A204.1 (cell line): ENCODE data around the gene LAD1.

Experiments
- FAIRE-seq: peaks from 2 replicates; lab custom pipeline; 2012; peaks lifted over from hg19 to GRCh38; lab: Jason Lieb, UNC

The LAD1 gene, protein sequence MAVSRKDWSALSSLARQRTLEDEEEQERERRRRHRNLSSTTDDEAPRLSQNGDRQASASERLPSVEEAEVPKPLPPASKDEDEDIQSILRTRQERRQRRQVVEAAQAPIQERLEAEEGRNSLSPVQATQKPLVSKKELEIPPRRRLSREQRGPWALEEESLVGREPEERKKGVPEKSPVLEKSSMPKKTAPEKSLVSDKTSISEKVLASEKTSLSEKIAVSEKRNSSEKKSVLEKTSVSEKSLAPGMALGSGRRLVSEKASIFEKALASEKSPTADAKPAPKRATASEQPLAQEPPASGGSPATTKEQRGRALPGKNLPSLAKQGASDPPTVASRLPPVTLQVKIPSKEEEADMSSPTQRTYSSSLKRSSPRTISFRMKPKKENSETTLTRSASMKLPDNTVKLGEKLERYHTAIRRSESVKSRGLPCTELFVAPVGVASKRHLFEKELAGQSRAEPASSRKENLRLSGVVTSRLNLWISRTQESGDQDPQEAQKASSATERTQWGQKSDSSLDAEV

DNA sequence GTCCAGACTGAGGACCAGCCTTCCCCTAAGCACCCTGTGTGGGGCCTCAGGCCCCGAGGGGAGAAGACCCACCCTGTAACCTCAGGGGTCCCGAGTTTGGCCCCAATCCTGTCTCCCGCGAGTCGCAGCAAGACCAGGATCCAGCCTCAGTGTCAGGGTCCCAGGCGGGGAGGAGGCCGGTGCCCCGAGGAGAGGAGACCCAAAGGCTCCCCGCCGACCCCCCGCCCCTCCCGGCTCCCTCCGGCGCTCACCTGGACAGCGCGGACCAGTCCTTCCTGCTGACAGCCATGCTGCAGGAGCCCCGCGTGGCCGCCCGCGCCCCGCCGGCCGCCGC is at the start of gene LAD1:
TSS of gene LAD1 (minus strand) at position 307 of the 334 bp plus-strand sequence. CDS start at position 289, 18 bp downstream.
- FAIRE-seq = no peak

DNA sequence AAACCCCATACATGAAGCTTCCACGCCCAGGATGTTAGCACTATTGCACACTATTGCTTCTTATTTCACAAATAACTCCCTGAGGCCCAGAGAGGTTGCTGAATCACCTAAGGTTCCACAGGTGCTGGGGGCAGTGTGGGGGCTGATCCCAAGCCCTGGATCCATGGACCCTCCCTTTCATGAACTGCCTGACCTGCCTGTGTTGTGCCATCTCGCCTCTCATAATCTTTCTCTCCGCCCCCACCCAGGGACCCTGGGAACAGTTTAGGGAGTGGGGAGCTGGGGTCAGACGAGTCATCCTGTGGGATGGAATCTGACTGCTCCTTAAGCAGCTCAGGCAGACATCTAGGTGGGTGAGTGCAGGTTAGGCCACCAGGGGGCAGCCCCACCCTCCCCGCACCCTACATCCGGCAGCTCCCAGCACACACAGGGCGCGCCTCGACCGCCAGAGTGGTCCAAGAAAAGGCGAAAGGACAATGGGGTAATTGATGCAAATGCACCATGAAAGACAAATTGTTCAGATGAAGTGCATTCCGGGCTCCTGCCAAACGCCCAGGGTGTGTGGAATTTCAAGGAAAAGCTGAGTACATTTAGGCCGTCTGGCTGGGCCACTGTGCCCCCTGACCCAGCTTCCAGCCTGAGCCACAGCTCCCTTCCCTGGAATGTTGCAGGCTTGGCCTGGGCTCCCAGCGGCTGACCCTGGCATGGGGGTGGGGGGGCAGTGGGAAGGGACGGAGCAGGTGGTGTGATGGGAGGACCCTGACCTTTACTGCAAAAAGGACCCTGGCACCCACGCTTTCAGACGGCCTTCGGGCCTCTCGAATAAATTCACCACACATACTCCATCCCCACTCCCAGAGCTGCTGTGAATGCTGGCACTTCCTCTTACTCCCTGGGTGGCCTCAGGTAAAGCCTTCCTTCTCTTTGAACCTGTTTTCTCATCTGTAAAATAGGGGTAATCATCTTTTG is 49.1 kb upstream of the LAD1 start:
- no peak for FAIRE-seq

DNA sequence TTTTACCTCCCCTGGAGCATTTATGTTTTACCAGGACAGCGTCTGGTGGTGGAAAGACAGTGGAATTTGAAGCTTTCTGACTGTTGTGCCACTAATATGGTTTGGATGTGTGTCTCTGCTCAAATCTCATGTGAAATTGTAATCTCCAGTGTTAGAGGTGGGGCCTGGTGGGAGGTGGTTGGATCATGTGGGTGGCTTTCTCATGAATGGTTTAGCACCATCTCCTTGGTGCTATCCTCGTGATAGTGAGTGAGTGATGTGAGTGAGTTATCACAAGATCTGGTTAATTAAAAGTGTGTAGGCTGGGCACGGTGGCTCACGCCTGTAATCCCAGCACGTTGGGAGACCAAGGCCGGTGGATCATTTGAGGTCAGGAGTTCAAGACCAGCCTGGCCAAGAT is 46.2 kb upstream of the LAD1 start:
- FAIRE-seq = no peak

DNA sequence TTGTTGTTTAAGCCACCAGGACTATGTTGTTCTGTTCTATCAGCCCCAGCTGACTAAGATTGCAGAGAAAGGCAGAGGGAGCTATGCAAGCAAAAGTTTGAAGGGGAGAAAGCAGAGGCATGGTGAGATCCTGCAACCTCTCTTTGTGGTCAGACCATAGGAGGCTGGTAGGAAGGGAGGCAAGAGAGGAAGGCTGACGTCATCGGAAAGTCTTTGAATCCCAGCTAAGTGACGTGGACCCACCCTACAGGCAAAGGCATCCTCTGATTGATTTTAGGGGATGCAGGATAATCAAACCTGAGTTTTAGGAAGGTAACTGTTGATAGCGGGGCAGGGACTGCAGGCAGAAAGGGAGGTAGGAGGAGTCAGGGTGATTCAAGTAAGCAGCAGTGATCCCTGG is 45.7 kb upstream of the LAD1 start:
- FAIRE-seq = no peak

DNA sequence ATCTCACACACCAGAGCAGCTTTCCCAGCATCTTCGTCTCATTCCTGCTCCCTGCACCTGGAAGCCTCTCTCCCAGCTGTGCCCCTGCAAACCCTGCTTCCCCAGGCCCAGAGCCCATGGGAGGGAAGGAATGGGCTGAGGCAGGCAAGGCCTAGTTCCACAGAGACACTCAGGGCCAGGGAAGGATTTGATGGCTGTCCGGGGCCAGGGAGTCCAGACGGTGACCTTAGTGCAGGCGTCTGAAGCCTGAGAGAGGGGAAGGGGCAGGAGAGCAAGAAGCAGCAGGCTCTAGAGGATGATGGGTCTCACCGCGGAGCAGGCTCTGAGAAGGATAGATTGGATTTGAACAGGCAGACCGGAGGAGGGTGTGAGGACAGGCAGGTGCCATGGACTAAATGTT is 44.6 kb upstream of the LAD1 start:
- FAIRE-seq = no peak

DNA sequence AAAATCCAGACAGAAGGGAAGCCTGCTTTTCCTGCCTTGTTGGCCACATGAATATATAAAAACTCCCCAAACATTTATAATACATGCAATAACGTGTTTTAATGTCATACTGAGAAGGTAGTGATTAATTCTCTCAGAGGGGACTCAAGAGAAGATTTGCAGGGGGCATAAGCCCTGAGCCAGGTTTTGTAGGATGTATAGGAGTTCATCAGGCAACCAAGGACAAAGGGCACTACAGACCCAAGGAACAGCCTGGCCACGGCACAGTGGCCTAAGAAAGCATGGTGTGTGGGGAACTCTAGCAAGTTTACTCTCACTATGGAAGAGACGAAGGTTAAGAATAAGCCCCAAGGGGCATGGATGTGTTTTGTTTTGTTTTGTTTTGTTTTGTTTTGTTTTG is 37.8 kb upstream of the LAD1 start:
- FAIRE-seq = no peak

DNA sequence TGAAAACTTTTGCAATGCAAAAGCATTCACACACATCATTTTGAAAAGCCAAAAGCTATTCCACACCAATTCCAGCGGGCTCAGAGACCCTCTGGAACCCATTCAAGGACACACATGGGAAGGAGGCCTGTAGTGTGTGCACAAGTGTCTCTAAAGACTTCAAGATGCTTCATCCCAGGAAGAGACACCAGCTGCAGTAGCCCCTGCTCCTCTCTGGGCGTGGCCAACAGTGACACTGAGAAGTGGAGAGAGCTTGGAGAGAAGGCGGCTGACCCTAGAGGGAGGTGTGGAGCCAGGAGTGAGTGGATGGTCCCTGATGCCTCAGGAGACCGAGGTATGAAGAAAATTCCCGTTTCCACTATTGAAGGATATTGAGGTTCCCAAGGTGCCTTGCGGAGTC is 37.3 kb upstream of the LAD1 start:
- FAIRE-seq = no peak

DNA sequence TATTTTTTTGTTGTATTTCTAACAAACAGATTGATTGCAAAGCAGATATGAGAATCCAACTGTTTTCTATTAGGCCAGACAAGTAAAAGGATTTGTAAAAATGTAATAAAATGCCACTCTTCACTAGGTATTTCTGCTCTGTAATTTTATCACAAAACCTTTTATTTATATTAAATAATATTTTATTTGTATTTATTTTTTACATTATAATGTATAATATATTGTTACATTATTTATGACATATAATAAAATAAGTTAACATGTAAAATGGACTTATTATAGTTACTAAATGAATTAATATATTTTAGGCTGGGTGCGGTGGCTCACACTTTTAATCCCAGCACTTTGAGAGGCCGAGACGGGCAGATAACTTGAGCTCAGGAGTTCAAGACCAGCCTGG is 35.1 kb upstream of the LAD1 start:
- FAIRE-seq = peak; percentile 21

DNA sequence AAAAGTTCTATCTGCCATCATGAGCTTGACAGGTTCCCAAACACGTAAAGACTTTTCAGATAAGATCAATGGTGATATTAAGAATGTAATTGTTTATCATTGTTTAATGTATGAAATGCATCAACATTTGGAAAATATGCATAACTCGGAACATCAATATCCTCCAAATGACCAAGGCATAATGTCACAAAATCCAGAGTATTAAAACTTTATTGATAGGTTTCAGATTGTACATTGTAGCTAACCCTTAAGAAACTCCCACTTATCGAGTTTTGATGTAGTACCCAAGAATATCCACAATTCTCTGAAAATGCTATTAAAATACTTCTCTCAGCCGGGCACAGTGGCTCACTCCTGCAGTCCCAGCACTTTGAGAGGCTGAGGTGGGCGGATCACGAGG is 34.5 kb upstream of the LAD1 start:
- no peak for FAIRE-seq

DNA sequence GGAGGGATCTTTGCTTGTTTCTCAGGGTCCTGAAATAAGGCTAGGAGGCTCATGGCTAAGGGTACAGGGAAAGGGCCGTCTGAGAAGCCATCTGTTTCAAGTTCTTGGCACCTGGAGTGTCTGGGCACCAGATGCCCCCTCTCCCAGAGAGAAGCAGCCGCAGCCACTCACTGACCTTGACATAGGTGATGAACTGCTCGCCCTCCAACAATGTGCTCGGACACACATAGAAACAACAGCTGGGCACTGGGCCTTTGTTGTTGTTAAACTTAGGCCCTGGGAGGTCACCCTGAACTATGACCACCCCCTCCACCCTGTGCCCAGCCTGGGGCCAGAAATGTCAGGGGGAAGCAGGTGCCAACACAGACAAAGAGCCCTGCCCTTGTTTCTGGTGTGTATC is 31.7 kb upstream of the LAD1 start:
- FAIRE-seq = no peak

DNA sequence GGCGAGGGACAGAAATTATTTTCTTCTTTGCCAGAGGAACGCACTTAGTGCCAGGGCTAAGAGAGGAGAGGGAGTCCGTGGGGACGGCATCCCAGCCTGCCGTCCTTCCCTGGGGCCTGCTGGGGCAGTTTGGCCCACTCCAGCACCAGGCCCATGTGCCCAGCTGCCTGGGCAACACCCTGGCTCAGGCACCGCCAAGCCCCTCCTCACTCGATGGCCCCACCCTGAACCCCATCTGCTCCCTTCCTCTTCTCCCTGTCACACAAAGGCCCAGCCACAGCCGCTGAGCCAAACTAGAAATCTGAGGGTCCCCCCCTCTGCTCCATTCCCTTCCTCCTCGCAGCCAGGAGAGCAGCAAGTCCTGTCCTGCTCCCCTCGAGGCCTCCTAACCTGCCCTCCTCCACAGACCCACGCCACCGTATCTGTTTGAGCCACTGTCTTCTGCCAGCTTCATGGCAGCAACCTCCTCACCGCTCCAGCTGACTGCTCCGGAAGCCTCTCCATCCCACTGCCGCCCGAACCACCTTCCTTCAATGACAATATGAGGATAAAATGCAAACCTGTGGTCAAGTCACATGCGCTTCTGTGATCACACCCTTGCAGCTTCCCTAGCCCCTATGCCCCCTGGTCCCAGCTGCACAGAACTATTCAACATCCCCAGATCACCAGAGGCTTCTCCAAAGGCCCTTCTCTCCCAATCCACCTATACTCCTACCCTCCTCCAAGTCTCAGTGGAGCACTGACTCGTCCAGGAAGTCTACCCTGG is 30.8 kb upstream of the LAD1 start:
- FAIRE-seq = no peak

DNA sequence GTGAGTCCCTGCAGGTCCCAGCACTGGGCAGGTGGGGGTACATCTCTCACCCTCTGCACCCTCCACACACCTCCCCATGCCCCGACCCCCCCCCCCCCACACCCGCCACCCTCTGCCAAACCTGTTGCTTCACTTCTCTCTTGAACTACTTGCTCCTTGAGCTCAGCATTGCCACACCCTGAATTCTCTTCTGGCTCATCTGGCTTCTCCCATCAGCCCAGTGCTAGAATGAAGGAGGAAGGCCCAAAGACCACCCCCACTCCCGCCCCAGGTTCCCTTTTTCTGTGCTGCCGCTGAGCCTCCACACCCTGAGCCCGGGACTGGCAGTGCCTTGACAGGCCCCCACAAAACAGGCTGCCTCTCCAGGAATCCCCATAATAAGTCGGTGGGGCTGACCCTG is 28.8 kb upstream of the LAD1 start:
- FAIRE-seq = no peak

DNA sequence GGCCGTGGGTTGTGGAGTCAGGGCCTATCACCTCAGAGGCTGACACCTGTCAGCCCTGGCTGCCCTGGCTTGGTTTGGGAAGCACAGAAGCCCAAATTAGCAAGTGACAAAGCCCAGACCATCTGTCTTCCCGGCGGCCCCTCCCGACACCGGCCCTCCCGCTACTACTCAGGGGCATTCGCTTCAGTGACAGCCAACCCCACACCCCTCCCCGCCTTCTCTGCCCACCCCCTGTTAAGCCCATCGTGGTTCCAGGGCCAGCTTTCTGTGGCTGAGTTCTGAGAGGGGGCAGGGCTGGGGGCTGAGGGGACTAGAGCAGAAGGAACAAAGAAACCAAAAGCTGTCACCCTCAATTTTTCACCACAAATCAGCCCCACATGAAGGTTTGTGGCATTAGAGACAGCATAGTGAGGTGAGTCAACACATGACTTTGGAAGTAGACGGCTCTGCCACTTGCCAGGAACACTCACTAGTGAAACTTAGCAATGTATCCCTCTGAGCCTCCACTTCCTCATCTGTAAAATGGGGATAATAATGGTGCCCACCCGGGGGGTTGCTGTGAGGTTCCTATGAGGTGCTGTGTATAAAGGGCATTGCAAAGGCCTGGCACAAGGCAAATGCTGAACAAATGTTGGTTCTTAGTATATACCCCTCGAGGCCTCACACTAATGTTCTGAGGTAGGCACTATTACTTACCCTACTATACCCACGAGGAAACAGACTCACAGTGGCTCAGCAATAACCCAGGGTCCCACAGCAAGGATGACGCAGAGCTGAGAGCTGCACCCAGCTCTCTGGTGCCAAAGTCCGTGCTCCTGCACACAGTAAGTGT is 27.6 kb upstream of the LAD1 start:
- FAIRE-seq = no peak

DNA sequence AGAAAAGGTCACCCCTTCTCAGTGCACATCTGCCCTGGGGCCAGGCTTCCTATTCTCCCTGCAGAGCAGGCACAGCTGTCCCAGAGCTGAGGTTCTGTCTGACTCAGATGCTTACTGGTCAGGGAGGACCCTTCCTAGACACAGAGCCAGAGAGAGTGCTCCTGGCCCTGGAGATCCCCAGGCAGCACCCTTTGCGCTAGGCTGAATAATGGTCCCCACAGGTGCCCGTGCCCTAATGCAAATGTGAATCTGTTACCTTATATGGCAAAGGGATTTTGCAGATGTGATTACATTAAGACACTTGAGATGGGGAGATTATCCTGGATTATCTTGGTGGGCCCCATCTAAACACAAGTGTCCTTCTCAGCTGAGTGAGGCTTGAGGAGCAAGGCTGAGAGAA is 25.0 kb upstream of the LAD1 start:
- no peak for FAIRE-seq

DNA sequence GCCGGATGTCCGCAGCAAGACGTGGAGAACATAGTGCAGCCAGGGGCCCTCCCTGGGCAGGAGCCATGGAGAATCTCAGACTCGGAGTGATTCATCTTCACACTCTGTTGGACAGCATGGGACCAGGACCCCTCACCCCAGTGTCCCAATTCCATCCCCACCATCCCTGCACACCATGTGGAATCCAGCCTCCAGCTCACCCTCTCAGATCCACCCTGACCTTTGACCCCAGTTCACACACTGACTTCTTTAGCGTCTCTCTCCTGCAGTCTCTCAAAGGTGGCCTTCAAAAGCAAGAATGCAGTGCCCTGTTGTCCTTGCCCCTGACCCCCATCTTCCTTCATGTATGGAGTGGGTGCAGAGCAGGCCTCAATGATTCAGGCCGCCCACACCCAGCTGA is 24.5 kb upstream of the LAD1 start:
- FAIRE-seq = no peak

DNA sequence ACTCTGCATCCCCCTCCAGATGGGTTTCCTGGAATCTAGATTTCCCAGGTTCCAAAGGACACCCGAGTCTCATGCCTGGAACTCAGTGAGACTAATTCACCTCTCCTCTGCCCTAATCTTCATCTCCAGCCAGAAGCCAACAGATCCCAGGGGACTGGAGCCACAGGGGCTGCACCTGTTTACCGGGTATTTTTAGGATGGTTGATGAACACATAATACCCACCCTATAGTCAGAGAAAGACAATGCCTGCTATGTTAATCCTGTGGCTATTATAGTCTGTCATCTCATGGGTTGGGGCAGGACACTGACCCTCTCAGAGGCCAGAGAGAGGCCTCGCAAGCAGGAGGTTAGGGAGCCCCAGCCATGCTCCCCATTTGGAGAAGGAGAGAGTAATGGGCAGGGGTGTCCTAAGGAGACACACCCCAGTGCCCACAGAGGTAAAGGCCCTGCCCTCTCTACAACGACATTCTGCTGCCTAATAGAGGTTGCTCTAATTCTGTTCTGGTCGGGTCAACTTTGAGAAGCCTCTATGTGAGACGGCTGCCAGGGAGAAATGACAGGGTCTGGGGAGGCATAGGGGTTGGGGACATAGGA is 23.4 kb upstream of the LAD1 start:
- no peak for FAIRE-seq

DNA sequence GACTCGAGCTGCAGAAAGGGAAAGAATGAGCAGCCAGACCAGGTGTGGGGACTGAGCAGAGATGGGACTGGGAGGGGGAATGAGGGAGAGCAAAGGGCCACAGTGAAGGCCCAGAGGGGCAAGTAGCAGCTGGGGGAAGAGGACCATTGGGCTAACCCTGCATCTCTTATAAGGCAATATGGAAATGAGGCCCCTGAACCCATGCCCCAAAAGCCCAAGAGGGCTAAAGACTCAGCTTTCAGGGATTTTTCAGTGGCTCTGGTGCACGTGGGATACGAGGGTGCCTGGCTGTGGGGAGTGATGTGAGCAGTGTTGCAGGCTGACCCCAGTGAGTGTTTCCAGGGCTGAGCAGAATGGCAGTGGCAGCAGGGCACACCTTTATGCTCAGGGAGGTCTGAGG is 22.9 kb upstream of the LAD1 start:
- no peak for FAIRE-seq

DNA sequence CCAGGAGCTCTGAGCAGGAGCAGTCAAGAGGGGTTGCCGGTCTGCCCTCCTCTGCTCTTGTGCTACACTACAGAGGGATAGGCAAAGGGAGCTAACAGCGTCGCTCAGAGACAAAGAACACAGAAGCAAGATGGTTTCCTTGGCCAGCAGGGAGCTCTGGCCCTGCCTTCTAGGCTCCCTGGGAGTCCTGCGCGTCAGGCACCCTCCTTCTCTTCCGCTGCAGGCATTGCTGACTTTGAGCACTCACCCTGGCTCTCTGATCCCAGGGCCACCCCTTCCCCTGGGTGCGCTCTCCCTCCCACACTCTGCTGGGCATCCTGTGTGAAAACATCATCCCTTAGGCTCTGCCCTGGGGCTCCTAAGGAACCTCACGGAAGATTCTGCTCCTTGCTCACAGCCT is 21.9 kb upstream of the LAD1 start:
- FAIRE-seq = no peak

DNA sequence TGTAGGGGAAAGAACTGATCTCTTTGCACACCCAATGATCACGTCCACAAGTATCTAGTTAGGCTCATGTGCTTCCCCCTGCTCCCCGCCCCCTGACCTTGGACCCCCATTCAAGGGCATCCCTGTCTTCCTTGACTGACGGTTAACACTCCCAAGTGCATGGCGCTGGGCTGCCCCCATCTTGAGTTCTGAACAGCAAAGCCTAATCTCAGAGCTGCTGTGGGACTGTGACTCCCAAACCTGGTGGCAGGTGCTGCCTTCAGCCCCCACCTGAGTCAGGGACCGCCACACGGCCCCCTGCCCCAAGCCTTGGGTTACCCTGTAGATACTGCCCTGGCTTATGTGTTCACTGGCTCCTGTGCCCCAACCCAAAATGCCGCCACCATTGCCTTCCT is 21.5 kb upstream of the LAD1 start:
- FAIRE-seq = no peak

DNA sequence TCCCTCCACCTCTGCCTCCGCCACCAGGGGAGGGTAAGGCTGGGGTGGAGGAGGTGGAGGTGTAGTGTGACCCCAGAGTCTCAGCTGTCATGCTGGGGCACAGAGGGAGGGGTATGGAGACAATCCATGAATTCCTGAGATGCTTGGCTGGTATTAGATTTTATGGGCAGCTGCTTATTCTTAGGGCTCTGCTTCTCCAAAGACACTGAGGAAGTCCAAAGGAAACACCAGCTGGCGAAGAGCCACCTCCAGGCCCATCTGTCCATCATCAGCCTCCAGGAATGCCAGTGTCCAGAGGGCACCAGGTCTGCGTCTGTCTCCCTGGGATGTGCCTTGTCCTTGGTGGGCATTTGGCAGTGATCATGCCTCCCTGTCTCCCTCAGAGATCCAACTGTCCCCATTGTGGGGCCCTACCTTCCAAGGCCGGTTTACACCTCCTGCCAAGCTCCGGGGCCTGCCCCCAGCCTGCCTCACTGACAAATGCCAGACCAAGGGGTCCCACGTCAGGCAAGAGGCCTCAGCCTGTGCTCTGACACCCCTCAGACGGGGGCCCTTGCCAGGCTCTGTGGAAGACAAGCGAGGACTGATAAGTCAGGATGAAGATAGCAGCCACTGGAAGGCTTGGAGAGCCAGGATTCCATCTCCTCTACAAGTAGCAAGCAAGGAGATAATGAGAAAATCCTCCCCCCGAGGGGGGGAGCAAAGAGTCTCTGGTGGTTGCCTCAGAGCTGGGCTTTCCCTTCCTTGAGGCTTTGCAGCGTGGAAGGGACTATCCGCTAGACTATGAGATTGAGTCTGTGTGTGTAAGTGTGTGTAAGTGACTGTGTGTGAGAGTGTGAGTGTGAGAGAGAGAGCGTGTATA is 20.9 kb upstream of the LAD1 start:
- FAIRE-seq = no peak
